MCF 10A (cell line): Measurements from ENCODE around the gene CDC20B. TPM values are rescaled to one million over a fixed set of nuclear protein-coding genes. Genes with fewer than 3 reads are reported as not detected.

Source experiments
- BruUV-seq: library from RNA; stranded (reverse); fragments of 400-500 nt; replicated peaks from 2 replicates; lab custom pipeline; 2021; lab: Mats Ljungman, UMichigan
- CTCF ChIA-PET: fragments of 300-600 bp; sonication (Branson Sonifier 250); formaldehyde crosslinking; extraction: SDS; loops from one replicate; lab custom pipeline; 2021; ENCODE audit warnings: antibody characterized with exemption, inconsistent platforms; lab: Yijun Ruan, JAX
- POLR2A ChIA-PET: fragments of 300-600, 350-650 bp; sonication (Branson Sonifier 250); formaldehyde crosslinking; extraction: SDS; loops from one replicate; lab custom pipeline; 2020; ENCODE audit warnings: antibody characterized with exemption, inconsistent platforms; lab: Yijun Ruan, JAX
- DNase-seq: peaks from one replicate; pipeline ENCODE4 v3.0.0-alpha.2; 2018; ENCODE audit not compliant: unreplicated experiment
- H3K27ac Mint-ChIP-seq: one replicate; pipeline ENCODE4 v1.8.0; 2022; ENCODE audit warnings: mild to moderate bottlenecking, low read depth, mixed read lengths; ENCODE audit not compliant: unreplicated experiment
- H3K27me3 Mint-ChIP-seq: one replicate; pipeline ENCODE4 v1.8.0; 2022; ENCODE audit warnings: mixed read lengths; ENCODE audit not compliant: insufficient read depth, unreplicated experiment
- H3K36me3 Mint-ChIP-seq: one replicate; pipeline ENCODE4 v1.8.0; 2022; ENCODE audit warnings: mild to moderate bottlenecking, moderate library complexity, mixed read lengths; ENCODE audit not compliant: insufficient read depth, unreplicated experiment
- H3K4me1 Mint-ChIP-seq: one replicate; pipeline ENCODE4 v1.8.0; 2022; ENCODE audit warnings: mixed read lengths; ENCODE audit not compliant: insufficient read depth, unreplicated experiment
- H3K4me3 Mint-ChIP-seq: one replicate; pipeline ENCODE4 v1.8.0; 2022; ENCODE audit warnings: mild to moderate bottlenecking, moderate library complexity, mixed read lengths; ENCODE audit not compliant: unreplicated experiment
- H3K9me3 Mint-ChIP-seq: one replicate; pipeline ENCODE4 v1.8.0; 2022; ENCODE audit warnings: mixed read lengths; ENCODE audit not compliant: unreplicated experiment
- intact Hi-C: fragments of 100-400 bp; cut with micrococcal nuclease; formaldehyde crosslinking; loops from 2 replicates; pipeline ENCODE4 v1.14.1; 2022
- total RNA-seq: library from RNA; stranded (reverse); gene quantifications from 2 replicates; pipeline ENCODE4 v1.2.3, GENCODE V29; 2022
- TF ChIP-seq, protein P1 (sequence below): fragments of 200-600 bp; IDR thresholded peaks from one replicate; pipeline ENCODE4 v1.8.0; 2022; ENCODE audit warnings: antibody characterized with exemption, mild to moderate bottlenecking; ENCODE audit not compliant: unreplicated experiment

Gene CDC20B
- total RNA-seq, 1 experiment from 2014 or later, result not detected

DNA sequence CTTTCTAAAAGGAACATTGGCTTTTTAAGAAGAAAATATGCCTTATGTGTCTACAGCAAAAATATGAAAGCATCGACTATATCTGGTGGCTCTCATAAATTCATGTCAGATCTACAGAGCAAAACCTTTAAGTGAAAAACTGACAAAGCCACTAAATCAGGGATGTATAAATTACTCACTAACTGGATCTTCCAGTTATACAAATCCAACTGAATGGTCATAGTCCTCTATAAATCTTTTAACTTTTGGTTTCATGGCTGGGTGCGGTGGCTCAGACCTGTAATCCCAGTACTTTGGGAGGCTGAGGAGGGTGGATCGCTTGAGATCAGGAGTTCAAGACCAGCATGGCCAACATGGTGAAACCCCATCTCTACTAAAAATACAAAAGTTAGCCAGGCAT is 99.8 kb downstream of the CDC20B start:
- Mint-ChIP-seq H3K27me3 (peaks cover 25% of the 10 kb centered on the region), H3K27ac (no peak overlapping the region), H3K4me3 (no peak overlapping the region), H3K36me3 (no peaks in the 10 kb centered on the region), H3K9me3 (peaks cover 4% of the 10 kb centered on the region), H3K4me1 (no peaks in the 10 kb centered on the region)
- no TSS peak for BruUV-seq
- DNase-seq, result no peak
- ChIA-PET CTCF (interaction anchor here (2.5 kb wide), 1 partner anchor 129 kb away, joined by 8 read pairs; no protein-coding TSS in a partner anchor), POLR2A (interaction anchor here (0.7 kb wide), 1 partner anchor 11 kb away, joined by 3 read pairs; no protein-coding TSS in a partner anchor)
- intact Hi-C loops, result no loop called here
- TF ChIP-seq, protein P1, sequence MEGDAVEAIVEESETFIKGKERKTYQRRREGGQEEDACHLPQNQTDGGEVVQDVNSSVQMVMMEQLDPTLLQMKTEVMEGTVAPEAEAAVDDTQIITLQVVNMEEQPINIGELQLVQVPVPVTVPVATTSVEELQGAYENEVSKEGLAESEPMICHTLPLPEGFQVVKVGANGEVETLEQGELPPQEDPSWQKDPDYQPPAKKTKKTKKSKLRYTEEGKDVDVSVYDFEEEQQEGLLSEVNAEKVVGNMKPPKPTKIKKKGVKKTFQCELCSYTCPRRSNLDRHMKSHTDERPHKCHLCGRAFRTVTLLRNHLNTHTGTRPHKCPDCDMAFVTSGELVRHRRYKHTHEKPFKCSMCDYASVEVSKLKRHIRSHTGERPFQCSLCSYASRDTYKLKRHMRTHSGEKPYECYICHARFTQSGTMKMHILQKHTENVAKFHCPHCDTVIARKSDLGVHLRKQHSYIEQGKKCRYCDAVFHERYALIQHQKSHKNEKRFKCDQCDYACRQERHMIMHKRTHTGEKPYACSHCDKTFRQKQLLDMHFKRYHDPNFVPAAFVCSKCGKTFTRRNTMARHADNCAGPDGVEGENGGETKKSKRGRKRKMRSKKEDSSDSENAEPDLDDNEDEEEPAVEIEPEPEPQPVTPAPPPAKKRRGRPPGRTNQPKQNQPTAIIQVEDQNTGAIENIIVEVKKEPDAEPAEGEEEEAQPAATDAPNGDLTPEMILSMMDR, result no peak

DNA sequence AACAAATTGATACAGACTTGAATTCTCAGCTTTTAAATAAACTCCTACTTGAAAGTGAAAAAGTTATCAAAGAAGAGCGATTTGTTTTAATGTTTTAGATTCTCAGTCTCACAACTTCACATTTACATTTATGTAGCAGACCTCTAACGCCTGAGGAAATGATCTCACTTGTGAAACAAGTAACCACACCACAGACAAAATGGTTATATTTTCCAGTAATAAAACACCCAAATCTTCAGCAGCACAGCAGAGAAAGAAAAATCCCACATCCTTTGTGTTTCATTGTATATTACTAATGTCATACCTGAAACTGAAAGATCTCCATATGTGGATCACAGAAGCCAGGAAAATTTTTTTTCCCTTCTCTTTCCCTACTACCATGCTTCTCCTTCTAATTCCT is 100.3 kb downstream of the CDC20B start:
- H3K36me3 Mint-ChIP-seq, result no peaks in the 10 kb centered on the region
- H3K4me3 Mint-ChIP-seq, result no peak overlapping the region
- no peak for DNase-seq
- no TSS peak for BruUV-seq
- TF ChIP-seq, protein P1, result no peak
- no peaks in the 10 kb centered on the region for H3K9me3 Mint-ChIP-seq
- H3K27ac Mint-ChIP-seq, result no peak overlapping the region
- intact Hi-C loops, result no loop called here
- ChIA-PET CTCF (interaction anchor here (2.5 kb wide), 1 partner anchor 128 kb away, joined by 8 read pairs; no protein-coding TSS in a partner anchor), POLR2A (no interaction called here)
- no peaks in the 10 kb centered on the region for H3K4me1 Mint-ChIP-seq
- H3K27me3 Mint-ChIP-seq, result peaks cover 21% of the 10 kb centered on the region

DNA sequence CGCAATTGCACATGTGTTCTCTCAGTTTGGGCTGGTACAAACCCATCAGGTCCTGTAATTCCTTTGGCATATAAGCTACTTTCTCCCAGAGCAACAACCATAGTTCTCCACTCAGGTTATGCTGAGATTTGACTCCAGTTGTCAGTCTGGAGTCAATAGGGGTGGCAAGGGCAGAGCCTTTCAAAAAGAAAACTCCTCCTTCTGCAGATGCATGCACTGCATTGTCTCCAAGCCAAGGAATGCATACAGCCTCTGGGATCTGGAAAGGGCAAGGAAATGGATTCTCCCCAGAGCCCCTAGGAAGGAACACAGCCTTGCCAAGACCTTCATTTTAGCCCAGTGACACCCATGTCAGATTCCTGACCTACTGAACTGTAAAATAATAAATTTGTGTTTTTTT is 101.6 kb downstream of the CDC20B start:
- no peaks in the 10 kb centered on the region for H3K36me3 Mint-ChIP-seq
- intact Hi-C loops, result no loop called here
- ChIA-PET CTCF (no interaction called here), POLR2A (no interaction called here)
- no peaks in the 10 kb centered on the region for H3K9me3 Mint-ChIP-seq
- no peak overlapping the region for H3K4me3 Mint-ChIP-seq
- peaks cover 33% of the 10 kb centered on the region for H3K27me3 Mint-ChIP-seq
- no peaks in the 10 kb centered on the region for H3K4me1 Mint-ChIP-seq
- TF ChIP-seq, protein P1, result no peak
- BruUV-seq, result no TSS peak
- no peak for DNase-seq
- no peak overlapping the region for H3K27ac Mint-ChIP-seq

DNA sequence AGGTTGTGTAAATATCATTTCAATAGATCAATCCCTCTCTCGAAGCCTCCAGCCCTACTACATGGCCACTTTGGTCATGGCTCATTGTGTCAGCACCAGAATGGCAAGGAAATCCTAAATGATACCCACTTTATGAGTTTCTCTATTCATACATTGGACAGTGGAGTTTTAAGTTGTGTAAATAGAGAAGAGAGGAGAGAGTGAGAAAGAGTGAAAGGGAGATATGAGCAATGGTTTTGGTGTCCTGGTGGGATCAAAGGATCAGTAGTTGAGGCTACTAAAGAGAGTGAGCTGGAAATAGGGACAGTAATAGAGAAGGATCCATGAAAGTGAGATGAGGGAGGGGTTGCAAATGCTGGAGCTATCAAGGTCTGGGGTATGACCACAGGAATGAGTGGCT is 102.0 kb downstream of the CDC20B start:
- H3K4me3 Mint-ChIP-seq, result no peak overlapping the region
- intact Hi-C loops, result no loop called here
- ChIA-PET CTCF (no interaction called here), POLR2A (no interaction called here)
- no peaks in the 10 kb centered on the region for H3K4me1 Mint-ChIP-seq
- H3K9me3 Mint-ChIP-seq, result no peaks in the 10 kb centered on the region
- no peak for DNase-seq
- H3K27ac Mint-ChIP-seq, result no peak overlapping the region
- H3K27me3 Mint-ChIP-seq, result peaks cover 37% of the 10 kb centered on the region
- H3K36me3 Mint-ChIP-seq, result no peaks in the 10 kb centered on the region
- BruUV-seq, result no TSS peak
- TF ChIP-seq, protein P1, result no peak
